ENCODE measurements around the gene MAPT.
"Not testable (repeated sequence)": the region's sequence is repeated elsewhere in the genome, so short reads cannot be mapped to it uniquely, and the experiment has no call there.

Gene MAPT

DNA sequence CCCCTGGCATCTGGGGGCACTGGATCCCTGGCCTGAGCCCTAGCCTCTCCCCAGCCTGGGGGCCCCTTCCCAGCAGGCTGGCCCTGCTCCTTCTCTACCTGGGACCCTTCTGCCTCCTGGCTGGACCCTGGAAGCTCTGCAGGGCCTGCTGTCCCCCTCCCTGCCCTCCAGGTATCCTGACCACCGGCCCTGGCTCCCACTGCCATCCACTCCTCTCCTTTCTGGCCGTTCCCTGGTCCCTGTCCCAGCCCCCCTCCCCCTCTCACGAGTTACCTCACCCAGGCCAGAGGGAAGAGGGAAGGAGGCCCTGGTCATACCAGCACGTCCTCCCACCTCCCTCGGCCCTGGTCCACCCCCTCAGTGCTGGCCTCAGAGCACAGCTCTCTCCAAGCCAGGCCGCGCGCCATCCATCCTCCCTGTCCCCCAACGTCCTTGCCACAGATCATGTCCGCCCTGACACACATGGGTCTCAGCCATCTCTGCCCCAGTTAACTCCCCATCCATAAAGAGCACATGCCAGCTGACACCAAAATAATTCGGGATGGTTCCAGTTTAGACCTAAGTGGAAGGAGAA, 118.2 kb downstream of the MAPT start:
- no peak overlapping the region for H3K27ac ChIP-seq
- TF ChIP-seq, protein P1, sequence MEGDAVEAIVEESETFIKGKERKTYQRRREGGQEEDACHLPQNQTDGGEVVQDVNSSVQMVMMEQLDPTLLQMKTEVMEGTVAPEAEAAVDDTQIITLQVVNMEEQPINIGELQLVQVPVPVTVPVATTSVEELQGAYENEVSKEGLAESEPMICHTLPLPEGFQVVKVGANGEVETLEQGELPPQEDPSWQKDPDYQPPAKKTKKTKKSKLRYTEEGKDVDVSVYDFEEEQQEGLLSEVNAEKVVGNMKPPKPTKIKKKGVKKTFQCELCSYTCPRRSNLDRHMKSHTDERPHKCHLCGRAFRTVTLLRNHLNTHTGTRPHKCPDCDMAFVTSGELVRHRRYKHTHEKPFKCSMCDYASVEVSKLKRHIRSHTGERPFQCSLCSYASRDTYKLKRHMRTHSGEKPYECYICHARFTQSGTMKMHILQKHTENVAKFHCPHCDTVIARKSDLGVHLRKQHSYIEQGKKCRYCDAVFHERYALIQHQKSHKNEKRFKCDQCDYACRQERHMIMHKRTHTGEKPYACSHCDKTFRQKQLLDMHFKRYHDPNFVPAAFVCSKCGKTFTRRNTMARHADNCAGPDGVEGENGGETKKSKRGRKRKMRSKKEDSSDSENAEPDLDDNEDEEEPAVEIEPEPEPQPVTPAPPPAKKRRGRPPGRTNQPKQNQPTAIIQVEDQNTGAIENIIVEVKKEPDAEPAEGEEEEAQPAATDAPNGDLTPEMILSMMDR (conservative IDR thresholded peaks at IDR 0.05), result no peak
- no peak for TF ChIP-seq ZFX (IDR thresholded peaks at IDR 0.05)

- no peak for TF ChIP-seq ZFX (IDR thresholded peaks at IDR 0.05)
- TF ChIP-seq, protein P1 (conservative IDR thresholded peaks at IDR 0.05), result no peak
- H3K27ac ChIP-seq, result no peak overlapping the region
Measured at GRCh38 chr17:46013127-46013501, 118.8 kb downstream of the MAPT start.

DNA sequence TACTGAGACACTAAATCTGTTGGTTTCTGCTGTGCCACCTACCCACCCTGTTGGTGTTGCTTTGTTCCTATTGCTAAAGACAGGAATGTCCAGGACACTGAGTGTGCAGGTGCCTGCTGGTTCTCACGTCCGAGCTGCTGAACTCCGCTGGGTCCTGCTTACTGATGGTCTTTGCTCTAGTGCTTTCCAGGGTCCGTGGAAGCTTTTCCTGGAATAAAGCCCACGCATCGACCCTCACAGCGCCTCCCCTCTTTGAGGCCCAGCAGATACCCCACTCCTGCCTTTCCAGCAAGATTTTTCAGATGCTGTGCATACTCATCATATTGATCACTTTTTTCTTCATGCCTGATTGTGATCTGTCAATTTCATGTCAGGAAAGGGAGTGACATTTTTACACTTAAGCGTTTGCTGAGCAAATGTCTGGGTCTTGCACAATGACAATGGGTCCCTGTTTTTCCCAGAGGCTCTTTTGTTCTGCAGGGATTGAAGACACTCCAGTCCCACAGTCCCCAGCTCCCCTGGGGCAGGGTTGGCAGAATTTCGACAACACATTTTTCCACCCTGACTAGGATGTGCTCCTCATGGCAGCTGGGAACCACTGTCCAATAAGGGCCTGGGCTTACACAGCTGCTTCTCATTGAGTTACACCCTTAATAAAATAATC, 119.3 kb downstream of the MAPT start:
- TF ChIP-seq, protein P1 (conservative IDR thresholded peaks at IDR 0.05), result no peak
- no peak for TF ChIP-seq ZFX (IDR thresholded peaks at IDR 0.05)
- H3K27ac ChIP-seq, result no peak overlapping the region

- peak overlapping the region; percentile 59; the same call in 1 of the 2 replicates for H3K27ac ChIP-seq
Measured at GRCh38 chr17:46019408-46019925, 125.1 kb downstream of the MAPT start.

DNA sequence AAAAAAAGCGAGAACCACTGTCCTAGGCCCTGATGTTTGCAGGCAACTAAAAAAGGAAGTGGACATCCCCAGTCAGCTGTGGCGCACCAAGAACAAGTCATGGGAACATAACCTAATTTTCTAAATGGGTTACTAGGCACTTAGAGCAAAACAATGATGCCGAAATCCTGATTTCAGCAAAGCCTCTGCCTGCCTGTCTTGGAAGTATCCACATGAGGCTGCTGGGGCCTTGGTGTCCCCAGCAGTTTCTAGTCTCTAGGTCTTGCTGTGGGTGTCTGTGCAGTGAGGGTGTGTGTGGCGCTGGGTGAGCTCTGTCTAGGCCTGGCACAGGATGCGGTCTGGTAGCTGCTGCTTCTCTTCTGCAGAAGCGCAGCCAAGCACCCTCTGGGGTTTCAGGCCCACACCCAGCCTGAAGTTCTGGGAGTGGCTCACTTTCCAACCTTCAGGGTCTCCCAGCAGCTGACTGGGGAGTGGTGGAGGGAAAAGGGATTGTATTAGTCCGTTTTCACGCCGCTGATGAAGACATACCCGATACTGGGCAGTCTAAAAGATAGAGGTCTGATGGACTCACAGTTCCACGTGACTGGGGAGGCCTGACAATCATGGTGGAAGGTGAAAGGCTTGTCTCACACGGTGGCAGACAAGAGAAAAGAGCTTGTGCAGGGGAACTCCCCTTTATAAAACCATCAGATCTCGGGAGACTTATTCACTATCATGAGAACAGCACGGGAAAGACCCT, 125.8 kb downstream of the MAPT start:
- H3K27ac ChIP-seq, result no peak overlapping the region
- no peak for TF ChIP-seq ZFX (IDR thresholded peaks at IDR 0.05)
- TF ChIP-seq, protein P1 (conservative IDR thresholded peaks at IDR 0.05), result no peak

DNA sequence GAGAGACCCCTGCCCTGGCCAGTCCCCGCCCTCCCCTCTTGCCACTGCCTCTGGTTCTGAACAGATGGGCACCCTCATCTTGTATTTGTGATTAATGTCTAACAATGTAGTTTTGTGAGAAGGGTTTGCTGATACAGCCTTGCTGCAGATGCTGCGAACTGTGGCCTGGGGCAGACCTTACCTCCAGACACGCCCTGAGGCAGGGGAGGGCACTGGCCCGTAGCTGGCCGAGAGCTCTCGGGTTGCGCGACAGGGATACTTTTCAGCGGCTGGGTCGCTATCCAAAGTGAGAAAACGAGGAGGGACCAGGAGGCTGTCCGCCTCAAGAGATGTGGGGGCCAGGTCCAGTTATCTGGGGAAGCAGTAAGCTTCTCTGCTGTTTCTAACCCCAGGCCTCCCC, 126.6 kb downstream of the MAPT start:
- TF ChIP-seq, protein P1 (conservative IDR thresholded peaks at IDR 0.05), result no peak
- no peak for TF ChIP-seq ZFX (IDR thresholded peaks at IDR 0.05)

DNA sequence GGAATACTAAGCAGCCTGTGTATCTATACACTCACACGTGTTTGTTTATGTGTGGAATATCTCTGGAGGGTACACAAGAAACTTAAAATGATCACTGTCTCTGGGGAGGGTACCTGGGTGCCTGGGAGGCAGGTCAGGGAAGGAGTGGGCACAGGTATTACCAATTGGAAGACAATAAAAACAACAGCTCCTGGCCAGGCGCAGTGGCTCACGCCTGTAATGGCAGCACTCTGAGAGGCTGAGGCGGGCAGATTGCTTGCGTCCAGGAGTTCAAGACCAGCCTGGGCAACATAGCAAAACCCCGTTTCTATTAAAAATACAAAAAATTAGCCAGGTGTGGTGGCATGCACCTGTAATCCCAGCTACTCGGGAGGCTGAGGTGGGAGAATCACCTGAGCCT, 129.0 kb downstream of the MAPT start:
- not testable (repeated sequence) for H3K27ac ChIP-seq

More for the DNA sequence above, 126.6 kb downstream of the MAPT start:
- H3K27ac ChIP-seq, result no peak overlapping the region

DNA sequence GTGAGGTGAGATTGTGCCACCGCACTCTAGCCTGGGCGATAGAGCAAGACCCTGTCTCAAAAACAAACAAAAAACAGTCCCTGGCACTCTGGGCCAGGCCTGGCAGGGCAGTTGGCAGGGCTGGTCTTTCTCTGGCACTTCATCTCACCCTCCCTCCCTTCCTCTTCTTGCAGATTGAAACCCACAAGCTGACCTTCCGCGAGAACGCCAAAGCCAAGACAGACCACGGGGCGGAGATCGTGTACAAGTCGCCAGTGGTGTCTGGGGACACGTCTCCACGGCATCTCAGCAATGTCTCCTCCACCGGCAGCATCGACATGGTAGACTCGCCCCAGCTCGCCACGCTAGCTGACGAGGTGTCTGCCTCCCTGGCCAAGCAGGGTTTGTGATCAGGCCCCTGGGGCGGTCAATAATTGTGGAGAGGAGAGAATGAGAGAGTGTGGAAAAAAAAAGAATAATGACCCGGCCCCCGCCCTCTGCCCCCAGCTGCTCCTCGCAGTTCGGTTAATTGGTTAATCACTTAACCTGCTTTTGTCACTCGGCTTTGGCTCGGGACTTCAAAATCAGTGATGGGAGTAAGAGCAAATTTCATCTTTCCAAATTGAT, 129.5 kb downstream of the MAPT start:
- TF ChIP-seq, protein P1 (conservative IDR thresholded peaks at IDR 0.05), result no peak
- TF ChIP-seq ZFX (IDR thresholded peaks at IDR 0.05), result no peak
- no peak overlapping the region for H3K27ac ChIP-seq
